HG03103 (cell line): ENCODE results near the gene KSR1.

ENCODE experiments used
- ATAC-seq: cut with Tn5 transposase; IDR thresholded peaks from one replicate; pipeline ENCODE4 v1.9.1; 2021; ENCODE audit warnings: low read depth; ENCODE audit not compliant: unreplicated experiment

KSR1 gene

GRCh38 chr17:27544350-27545131 lies 88.3 kb downstream of the KSR1 start:
- peak; percentile 78 for ATAC-seq

GRCh38 chr17:27545562-27546229 lies 89.4 kb downstream of the KSR1 start:
- no peak for ATAC-seq

GRCh38 chr17:27546624-27547300 lies 90.5 kb downstream of the KSR1 start:
- no peak for ATAC-seq

- no peak for ATAC-seq
These were observed 91.0 kb downstream of the KSR1 start for GRCh38 chr17:27547301-27547683.

- ATAC-seq = no peak
These were observed 92.1 kb downstream of the KSR1 start for GRCh38 chr17:27548369-27548768.

- ATAC-seq = no peak
These were observed 93.1 kb downstream of the KSR1 start for GRCh38 chr17:27549251-27549893.

- ATAC-seq = no peak
These were observed 94.2 kb downstream of the KSR1 start for GRCh38 chr17:27550291-27550930.

GRCh38 chr17:27550974-27551505 lies 94.8 kb downstream of the KSR1 start:
- no peak for ATAC-seq

- no peak for ATAC-seq
These were observed 95.5 kb downstream of the KSR1 start for GRCh38 chr17:27551701-27552248.

- ATAC-seq = no peak
These were observed 96.1 kb downstream of the KSR1 start for GRCh38 chr17:27552276-27552732.

GRCh38 chr17:27553019-27553511 lies 96.8 kb downstream of the KSR1 start:
- ATAC-seq = no peak

GRCh38 chr17:27554152-27554551 lies 97.9 kb downstream of the KSR1 start:
- no peak for ATAC-seq

GRCh38 chr17:27554911-27555310 lies 98.7 kb downstream of the KSR1 start:
- no peak for ATAC-seq

- no peak for ATAC-seq
These were observed 99.1 kb downstream of the KSR1 start for GRCh38 chr17:27555339-27555738.

GRCh38 chr17:27558341-27558740 lies 102.1 kb downstream of the KSR1 start:
- no peak for ATAC-seq

- ATAC-seq = no peak
These were observed 102.7 kb downstream of the KSR1 start for GRCh38 chr17:27558842-27559505.

GRCh38 chr17:27559506-27560481 lies 103.5 kb downstream of the KSR1 start:
- no peak for ATAC-seq

- no peak for ATAC-seq
These were observed 104.4 kb downstream of the KSR1 start for GRCh38 chr17:27560668-27561067.
